Ecto neural progenitor cell (in vitro differentiated cells): ENCODE data around the gene TM9SF1.

Experiments used
- DNase-seq: peaks from one replicate; pipeline ENCODE4 v3.0.0-alpha.2; 2018; ENCODE audit warnings: low spot score

The TM9SF1 gene

GRCh38 chr14:24197056-24197450, 1.8 kb upstream of the TM9SF1 start:
- DNase-seq, result no peak

- DNase-seq, result no peak
Measured at GRCh38 chr14:24196071-24197055, 1.1 kb upstream of the TM9SF1 start.

GRCh38 chr14:24194873-24195185, 412 bp downstream of the TM9SF1 start:
- DNase-seq, result no peak

DNA sequence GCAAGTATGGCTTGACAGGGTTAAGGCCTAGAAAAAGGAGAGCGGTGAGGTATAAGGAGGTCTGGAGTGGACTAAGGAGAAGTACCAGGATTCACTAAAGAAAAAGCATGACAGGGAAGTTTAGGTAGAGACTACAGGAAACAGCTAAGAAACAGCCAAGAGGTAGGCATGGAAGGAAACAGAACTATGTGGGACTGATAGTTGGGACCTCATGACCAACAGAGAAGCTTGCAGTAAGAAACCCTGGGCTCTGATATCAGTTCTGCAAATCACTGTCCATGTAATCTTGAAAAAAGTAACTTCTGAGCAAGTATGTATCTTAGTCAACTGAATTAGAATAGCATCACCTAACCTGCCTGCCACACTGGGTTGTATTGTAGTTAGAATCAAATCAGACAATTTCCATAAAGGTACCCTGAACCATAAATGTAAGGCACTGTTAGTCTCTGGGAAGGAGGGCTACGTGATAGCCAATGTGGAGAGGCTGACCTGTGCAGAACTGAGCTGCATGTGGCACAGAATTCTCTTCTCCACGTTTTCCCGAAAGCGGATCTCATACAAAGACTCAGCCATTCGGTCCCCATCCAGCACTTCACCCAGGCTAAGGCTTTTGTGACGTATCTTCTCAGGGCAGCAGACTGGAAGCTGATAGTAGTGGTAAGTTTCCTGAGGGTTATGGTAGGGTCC, 912 bp downstream of the TM9SF1 start:
- DNase-seq, result no peak

- no peak for DNase-seq
Measured at GRCh38 chr14:24192933-24193332, 2.3 kb downstream of the TM9SF1 start.

GRCh38 chr14:24190416-24190815, 4.8 kb downstream of the TM9SF1 start:
- DNase-seq, result no peak

GRCh38 chr14:24189460-24189859, 5.8 kb downstream of the TM9SF1 start:
- DNase-seq, result no peak

DNA sequence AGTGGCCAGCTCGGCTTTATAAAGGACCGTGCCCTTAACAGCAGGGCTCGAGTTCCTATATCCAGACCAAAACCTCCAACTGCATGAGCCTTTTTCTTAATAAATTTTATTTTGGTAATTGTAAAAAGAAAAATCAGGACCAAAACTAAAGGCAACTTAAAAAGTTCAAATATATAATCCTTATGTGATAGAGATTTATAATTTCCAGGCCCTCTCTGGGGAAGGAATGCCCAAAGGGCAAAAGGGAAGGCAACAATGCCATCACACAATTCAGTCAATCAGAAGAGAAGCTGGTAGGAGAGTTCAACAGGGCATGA, 6.2 kb downstream of the TM9SF1 start:
- no peak for DNase-seq

DNA sequence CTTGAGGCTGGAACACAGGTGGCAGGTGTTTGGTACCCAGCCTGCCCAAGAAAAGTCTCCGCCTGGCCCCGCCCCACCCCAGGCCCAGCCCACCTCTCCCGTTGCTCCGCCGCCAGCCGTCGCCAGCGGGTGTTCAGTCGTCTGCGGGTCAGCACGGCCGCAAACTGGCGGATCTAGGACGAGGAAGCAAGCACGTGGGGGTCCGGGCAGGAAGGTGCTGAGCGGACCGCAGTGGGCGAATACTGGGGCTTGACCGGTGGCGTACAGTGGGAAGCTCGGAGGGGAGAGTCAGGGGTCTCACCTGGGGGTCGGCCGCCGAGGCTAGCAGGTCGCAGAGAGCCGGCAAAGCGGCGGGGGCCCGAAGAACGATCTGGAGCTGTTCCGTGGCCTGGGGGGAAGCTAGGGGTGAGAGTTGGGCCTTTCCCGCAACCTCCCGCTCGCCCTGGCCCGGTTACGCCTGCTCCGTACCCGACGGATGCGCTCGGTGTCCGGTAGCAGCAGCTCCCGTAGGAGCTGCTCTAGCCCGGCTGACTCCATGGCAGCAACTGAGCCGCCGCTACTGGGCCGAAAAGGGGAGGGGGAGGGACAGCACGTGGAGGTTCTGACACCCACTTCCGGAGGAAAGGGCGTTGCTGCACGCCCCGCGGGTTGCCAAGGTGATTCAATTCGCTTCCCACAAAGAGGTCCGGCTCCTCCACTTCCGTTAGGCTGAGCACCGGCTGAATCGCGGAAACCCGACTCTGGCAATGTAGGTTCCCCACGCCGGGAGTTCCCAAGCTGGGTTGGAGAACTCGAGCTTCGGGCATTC, 6.8 kb downstream of the TM9SF1 start, which contains the start of gene IPO4:
Gene IPO4, minus strand, starts transcription at position 566 of the 808 bp plus-strand sequence. Its CDS starts 29 bp downstream, at position 537.
- peak; percentile 96 for DNase-seq

GRCh38 chr14:24187539-24187915, 7.7 kb downstream of the TM9SF1 start:
- no peak for DNase-seq

DNA sequence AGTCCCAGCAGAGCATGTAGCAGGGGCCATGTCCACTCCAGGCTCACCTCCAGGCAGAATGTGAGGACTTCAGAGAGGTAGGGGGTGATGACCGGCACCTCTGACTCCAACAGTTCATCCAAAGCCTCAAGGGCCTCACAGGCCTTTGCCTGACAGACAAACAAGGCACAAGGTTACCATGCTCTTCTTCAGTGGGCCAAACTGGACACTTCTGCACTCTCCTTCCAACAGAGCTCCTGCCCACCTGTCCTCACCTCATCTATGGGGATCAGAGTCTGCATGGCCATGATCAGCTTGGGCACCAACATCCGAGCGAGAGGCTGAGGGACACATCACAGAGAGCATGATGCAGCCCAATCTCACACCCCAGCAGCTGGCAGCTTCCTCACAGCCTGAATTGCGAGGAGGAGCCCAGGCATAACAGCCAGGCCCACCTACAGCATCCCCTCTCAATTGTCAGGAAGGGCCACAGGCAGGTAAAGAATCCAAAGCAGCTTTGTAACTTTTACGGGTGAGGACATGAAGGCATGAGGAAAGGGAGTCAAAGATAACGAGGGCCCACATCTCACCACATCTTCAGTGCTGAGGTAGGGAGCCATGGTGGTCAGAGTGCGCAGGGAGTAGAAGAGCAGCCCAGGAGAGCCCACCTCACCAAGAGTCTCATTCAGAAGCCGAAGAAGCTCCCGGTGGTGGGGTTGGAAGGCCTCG, 8.3 kb downstream of the TM9SF1 start:
- no peak for DNase-seq

DNA sequence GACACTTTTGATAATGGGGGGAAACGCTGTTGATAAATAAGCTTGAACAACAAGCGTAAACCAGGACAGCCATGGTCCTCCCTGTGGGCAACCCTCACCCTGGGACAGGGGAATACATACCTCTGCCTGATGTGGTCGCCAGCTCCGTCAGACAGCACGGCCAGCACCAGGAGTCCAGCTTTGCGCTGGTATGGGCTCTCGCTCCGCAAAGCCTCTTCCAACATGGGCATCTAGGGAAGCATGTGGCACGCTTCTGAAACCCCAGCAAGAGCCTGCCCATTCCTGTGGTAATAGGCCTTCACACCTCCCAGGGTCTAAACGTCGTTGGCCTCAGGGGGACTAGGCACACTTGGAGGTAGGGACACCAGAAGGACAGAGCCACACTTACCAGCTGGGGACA, 9.5 kb downstream of the TM9SF1 start:
- no peak for DNase-seq

DNA sequence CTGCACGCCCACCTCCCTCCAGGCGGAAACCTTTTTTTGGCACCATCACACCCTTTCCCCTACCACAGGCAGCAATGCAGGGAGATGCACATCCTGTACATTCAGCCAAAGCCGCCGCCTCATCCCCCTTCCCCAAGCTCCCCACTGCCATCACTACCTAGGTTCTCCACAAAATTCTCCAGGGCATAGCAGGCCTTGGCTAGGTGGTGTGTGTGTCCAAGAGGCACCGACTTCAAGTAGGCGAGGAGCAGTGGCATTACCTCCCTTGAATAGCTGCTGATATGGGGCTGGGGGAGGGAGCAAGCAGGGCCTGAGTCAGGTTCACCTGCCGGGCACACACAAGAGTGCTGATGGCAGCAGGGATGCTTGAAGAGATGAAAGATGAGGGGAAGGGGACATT, 10.2 kb downstream of the TM9SF1 start:
- DNase-seq, result no peak

GRCh38 chr14:24184104-24184970, 10.9 kb downstream of the TM9SF1 start:
- no peak for DNase-seq

GRCh38 chr14:24183014-24183481, 12.2 kb downstream of the TM9SF1 start:
- no peak for DNase-seq

DNA sequence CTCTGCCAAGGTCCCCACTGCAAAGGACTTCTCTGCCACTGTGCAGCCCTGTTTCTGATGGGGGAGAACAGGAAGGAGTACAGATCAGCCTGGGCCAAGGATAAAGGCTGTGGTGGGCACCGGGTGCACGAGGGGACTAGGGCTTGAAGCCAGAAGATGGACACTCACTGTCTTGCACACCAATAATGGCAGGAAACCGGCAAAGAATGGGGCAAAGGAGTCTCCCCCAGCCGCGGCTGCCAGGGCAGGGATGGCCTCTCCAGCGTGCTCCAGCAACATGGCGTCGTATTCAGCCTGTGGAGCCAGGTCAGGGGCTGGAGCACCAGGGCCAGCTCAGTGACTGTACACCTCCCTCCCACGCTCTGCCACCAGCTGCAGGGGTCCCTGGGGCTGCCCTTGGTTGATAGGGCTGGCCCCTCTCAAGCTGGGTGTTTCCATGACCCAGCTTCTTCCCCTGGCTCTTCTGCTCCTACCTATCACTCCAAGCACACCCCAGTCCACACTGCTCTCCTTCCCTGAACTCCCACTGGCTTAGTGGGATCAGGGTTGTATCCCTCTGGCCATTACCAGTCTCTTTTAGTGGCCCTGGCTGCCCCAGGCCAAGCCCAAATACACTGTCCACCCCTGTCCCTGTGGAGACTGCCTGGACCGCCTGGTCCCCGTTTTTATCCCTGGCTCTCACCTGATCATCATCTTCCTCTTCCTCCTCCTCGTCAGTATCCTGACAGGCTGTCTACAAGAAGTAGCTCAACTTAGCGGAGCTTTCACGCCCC, 12.9 kb downstream of the TM9SF1 start:
- no peak for DNase-seq

DNA sequence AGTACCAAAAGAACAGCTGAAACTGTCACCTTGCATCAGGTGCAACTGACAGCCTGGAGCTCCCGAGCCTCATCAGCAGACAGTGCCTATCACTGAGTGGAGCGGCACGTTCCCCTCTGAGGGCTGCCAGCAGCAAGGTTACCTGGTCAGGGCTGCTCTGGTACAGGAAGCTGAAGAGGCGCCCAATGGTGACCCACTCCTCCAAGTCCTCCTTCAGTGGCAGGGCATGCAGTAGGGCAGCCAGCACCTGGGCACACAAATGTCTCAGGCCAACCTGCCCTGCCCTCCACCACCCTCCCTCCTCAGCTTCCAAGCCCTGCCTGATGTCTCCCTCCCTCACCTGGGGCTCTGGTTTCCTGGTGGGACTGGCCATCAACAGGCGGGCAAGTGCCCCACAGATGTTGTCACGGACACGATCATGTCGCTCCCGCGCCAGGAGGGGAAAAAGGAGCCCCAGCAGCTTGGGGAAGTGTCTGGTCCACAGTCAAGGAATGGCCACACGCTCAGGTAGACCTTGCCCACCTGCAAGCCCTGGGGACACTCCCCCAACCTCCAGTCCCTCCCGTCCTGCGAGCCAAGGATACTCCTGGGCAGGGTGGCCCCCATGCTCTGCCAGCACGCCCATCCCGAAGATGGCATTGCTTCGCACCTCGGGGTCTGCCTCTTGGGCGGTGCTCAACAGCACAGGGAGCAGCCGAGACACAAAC, 13.7 kb downstream of the TM9SF1 start:
- DNase-seq, result no peak

DNA sequence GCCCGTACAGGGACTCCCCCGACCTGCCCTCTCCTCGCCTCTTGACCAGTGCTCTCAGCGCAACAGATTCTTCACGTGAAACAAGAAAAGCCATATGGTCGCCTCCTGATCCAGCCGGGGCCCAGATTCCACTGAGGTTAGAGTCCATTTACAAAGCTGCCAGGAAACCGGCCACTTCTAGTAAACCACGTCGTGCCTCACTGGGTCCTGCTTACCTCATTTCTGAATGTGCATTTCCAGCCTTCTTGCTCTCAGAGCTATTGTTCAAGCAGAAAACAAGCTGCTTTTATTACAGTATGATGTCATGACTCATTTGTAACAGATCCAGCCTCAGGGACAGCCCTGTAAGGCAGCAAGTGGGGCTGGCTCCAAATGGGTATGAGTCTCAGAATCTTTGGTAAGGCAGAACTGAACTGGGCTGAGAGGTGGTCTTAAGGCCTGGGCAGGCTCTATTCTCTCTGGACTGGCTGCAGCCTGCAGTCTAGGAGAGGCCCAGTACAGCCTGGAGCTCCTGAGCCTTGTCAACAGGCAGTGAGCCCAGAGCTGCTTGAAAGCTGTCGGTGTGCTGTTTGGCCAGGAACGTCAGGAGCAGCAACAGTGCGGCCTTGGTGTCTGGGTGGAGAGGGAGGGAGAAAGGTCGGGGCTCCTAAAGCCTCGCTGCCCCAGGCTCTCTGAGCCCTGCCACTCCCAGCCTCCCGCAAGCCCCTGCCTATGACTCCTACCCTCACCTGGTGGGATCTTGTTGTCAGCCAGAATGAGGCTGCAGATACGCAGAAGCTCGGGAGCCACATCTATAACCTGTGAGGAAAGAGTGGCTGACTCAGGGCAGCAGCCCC, 15.1 kb downstream of the TM9SF1 start:
- no peak for DNase-seq
